HG03575 (cell line): ENCODE results near the gene UBR3.
"Not testable (repeated sequence)": the region's sequence is repeated elsewhere in the genome, so short reads cannot be mapped to it uniquely, and the experiment has no call there.

Source experiments
- ATAC-seq: cut with Tn5 transposase; IDR thresholded peaks from one replicate; pipeline ENCODE4 v1.9.1; 2021; ENCODE audit not compliant: unreplicated experiment, insufficient number of reproducible peaks, low FRiP score; ENCODE audit errors: extremely low read depth

The UBR3 gene

GRCh38 chr2:169855281-169856258 lies 28.3 kb downstream of the UBR3 start:
- ATAC-seq = not testable (repeated sequence)

- no peak for ATAC-seq
Measured at GRCh38 chr2:169859423-169859822, 32.2 kb downstream of the UBR3 start.

DNA sequence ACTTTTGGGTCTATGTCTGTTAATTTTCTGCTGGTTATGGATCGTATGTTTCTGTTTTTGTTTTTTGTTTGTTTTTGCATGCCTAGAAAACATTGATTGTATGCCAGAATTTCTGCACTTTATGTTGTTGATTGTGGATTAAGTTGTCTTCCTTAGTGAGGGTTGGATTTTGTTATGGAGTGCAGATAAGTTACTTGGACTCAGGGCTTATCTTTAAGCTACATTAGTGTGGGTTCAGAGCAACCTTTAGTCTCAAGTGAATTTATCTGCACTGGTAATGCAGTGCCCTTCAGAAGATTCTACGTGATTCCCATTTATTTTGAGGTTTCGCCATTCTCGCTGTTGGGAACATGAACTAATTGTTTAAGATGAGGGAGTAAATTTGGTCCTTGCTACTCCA lies 32.9 kb downstream of the UBR3 start:
- no peak for ATAC-seq

DNA sequence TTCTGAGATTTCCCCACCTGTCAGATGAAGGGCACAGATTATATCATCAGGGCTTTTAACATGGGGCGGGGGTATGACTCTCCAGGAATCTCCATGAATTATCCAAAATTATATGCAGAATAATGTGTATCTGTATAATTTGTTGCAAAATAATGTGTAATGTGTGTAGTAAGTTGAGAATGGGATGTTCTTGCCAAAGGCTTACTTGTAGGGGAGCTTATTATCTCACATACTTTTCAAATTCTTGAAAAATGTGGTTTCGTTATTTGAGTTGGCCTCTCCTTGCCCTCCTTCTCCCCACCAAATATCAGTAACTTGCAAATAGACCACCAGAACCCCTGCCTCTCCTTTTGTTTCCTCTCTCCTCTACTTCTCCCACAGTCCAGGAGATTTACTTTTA lies 35.6 kb downstream of the UBR3 start:
- ATAC-seq = no peak

DNA sequence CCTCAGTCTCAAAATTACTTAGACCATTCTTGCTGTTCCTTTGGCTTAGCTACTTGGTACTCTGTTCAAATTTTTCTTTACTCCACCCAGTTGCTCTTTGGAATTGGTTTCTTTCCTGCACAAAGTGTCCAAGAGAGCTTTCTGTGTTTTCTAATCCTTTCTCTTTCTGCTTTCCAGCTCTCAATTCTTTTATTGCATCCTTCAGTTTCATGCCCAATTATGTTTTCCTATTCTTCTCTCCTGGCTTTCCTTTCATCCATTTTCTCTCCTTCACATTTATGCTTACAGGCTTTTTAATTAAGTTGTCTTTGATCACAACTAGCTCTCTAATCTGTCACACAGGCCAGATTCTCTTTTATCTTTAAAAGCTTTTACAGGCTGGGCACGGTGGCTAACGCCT lies 38.2 kb downstream of the UBR3 start:
- ATAC-seq = no peak

DNA sequence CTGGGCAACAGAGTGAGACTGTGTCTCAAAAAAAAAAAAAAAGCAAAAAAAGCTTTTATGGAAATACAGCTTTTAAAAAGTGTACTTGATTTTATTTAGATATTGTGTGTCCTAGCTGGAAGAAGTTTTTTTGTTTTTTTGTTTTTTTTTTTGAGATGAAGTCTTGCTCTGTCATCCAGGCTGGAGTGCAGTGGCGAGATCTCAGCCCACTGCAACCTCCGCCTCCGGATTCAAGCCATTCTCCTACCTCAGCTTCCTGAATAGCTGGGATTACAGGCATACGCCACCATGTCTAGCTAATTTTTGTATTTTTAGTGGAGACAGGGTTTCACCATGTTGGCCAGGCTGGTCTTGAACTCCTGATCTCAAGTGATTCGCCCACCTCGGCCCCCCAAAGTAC lies 39.0 kb downstream of the UBR3 start:
- not testable (repeated sequence) for ATAC-seq

- ATAC-seq = no peak
Measured at GRCh38 chr2:169867579-169867978, 40.3 kb downstream of the UBR3 start.

DNA sequence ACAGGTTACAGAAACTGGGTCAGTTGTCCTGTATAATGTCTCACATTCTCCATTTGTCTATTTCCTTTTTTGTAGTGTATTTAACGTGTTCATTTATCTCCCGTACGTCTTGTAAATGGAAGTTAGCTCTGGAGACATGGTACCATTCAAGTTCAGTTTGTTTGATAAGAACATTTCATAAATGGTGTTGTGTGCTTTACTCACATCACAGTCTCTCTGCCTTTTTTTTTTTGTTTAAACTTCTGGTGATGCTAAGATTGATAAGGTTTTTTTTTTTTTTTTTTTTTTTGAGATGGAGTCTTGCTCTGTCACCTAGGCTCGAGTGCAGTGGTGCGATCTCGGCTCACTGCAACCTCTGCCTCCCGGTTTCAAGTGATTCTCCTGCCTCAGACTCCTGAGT lies 41.7 kb downstream of the UBR3 start:
- ATAC-seq = no peak

- not testable (repeated sequence) for ATAC-seq
Measured at GRCh38 chr2:169871369-169871768, 44.1 kb downstream of the UBR3 start.

DNA sequence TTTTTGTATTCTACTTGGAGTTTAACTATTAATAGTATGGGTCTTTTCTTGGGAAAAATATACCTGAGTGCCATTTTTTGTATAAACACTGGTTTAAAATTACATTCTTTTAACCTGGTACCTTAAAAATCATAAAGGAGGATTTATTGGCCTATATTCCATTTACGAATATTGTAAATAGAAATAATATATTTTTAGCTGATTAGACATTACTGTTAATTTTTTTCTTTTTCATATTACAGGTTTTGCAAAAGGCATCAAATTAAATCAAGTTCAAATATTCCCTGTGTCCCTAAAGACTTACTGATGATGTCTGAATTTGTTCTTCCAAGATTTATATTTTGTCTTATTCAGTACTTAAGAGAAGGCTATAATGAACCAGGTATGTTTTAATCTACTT lies 44.7 kb downstream of the UBR3 start:
- no peak for ATAC-seq

DNA sequence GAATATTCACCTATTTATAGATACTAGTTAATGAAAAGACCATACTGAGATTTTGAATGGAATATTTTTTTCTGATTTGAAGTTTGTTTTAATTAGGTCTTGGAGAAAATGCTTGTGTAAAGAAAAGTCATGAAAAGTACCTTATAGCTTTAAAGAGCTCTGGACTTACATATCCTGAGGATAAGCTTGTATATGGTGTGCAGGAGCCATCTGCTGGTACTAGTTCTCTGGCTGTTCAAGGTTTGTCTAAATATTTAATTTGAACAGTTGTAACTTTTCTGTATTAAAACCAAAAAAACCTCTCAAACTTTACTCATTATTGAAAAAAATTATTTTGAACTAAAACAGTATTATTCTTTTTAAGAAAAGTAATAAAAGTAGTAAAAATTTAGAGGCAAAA lies 50.1 kb downstream of the UBR3 start:
- no peak for ATAC-seq

- ATAC-seq = no peak
Measured at GRCh38 chr2:169887120-169887519, 59.9 kb downstream of the UBR3 start.

DNA sequence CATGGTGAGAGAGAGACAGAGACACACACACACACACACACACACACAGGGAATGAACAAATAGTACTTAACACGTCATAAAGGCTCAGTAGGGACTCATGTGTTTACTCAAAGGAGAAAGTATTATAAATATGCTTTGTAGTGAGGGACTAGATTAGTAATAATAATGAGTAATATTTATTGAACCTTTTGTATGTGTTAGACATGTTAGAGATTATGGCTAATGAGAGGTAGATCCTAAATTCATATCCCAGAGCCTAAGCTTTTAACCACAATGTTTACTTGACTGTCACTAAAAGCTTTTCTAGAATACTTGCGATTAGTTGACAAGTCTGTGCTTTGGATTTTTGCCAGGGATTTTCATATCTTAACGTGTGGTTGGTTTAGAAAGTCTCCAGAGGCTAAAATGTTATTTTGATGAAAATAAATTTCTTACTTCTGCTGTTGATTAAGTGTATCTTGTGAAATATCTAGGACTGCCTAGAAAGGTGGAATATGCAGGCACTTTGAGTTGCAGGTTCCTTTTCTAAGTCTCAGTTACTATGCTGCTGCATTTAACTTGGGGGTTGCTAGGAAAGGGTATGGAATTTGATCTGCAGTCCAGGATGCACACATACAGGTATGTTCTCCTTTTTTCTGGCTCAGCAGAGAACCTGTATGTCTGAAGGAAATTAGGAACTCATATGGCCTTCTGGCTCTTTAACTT lies 64.5 kb downstream of the UBR3 start:
- ATAC-seq = no peak

- no peak for ATAC-seq
Measured at GRCh38 chr2:169892951-169893350, 65.7 kb downstream of the UBR3 start.

- ATAC-seq = no peak
Measured at GRCh38 chr2:169895294-169895985, 68.2 kb downstream of the UBR3 start.

DNA sequence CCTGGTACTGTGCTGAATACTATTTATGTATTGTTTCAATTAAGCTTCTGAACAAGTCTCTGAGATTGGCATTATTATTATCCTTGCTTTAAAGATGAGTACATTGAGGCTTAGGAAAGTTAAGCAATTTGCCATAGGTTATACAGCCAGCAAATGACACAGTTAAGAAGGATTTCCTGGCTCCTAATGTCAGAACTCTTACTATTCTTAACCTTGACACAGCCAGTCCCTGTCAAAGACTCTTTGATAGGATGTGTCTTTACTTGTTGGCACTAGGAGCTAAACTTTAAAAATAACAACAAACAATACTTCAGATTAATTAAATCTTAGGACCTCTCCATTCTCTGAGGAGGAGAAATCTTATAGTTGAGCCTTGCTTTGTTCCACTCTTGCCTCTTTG lies 70.6 kb downstream of the UBR3 start:
- ATAC-seq = no peak

GRCh38 chr2:169900103-169900502 lies 72.8 kb downstream of the UBR3 start:
- not testable (repeated sequence) for ATAC-seq

DNA sequence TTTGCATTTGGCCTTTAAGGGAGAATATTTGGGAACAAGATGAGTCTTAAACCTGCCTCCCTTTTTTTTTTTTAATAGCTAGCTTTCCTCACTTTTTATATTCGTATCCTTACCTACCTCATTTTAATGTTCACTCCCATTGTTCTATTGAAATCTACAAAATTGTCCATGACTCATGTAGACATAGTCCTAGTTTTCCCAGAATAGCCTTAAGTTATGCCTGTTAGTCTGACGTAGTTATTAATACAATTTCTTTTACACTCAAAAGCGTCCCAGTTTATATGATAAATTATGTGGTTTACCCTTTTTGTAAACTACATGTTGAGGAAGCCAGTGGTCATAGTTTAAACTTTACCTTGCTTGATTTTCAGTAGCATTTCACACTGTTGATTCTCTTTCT lies 73.4 kb downstream of the UBR3 start:
- no peak for ATAC-seq

- ATAC-seq = no peak
Measured at GRCh38 chr2:169906731-169907130, 79.5 kb downstream of the UBR3 start.

- ATAC-seq = no peak
Measured at GRCh38 chr2:169909376-169909775, 82.1 kb downstream of the UBR3 start.
